ENCODE measurements around the gene MIA.
"Not testable (repeated sequence)": the region's sequence is repeated elsewhere in the genome, so short reads cannot be mapped to it uniquely, and the experiment has no call there.

- TF ChIP-seq, protein P1, sequence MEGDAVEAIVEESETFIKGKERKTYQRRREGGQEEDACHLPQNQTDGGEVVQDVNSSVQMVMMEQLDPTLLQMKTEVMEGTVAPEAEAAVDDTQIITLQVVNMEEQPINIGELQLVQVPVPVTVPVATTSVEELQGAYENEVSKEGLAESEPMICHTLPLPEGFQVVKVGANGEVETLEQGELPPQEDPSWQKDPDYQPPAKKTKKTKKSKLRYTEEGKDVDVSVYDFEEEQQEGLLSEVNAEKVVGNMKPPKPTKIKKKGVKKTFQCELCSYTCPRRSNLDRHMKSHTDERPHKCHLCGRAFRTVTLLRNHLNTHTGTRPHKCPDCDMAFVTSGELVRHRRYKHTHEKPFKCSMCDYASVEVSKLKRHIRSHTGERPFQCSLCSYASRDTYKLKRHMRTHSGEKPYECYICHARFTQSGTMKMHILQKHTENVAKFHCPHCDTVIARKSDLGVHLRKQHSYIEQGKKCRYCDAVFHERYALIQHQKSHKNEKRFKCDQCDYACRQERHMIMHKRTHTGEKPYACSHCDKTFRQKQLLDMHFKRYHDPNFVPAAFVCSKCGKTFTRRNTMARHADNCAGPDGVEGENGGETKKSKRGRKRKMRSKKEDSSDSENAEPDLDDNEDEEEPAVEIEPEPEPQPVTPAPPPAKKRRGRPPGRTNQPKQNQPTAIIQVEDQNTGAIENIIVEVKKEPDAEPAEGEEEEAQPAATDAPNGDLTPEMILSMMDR (IDR thresholded peaks at IDR 0.05; ENCODE audit: poor library complexity, severe bottlenecking), result not testable (repeated sequence)
- TF ChIP-seq RAD21 (conservative IDR thresholded peaks at IDR 0.05), result not testable (repeated sequence)
These were observed 47.6 kb downstream of the MIA start for GRCh38 chr19:40822704-40823553.
